HFF-Myc (cell line): ENCODE data around the gene CRIP3.

Source experiments
- DNase-seq: peaks from one replicate; pipeline ENCODE4 v3.0.0-alpha.2; 2011; ENCODE audit warnings: low read depth; ENCODE audit errors: extremely low read depth
- H3K4me3 ChIP-seq: replicated peaks from 2 replicates; pipeline ENCODE4 v1.5.1; 2011; ENCODE audit warnings: low read depth, mild to moderate bottlenecking, control low read depth, low read length
- CTCF ChIP-seq: IDR thresholded peaks from 2 replicates; pipeline ENCODE4 v1.5.1; 2012; ENCODE audit warnings: mild to moderate bottlenecking, low read depth, low read length, control low read depth; ENCODE audit errors: missing control alignments

Gene CRIP3

GRCh38 chr6:43290339-43290904 is 18.2 kb downstream of the CRIP3 start:
- DNase-seq = no peak
- no peak overlapping the region for H3K4me3 ChIP-seq
- no peak for TF ChIP-seq CTCF

- H3K4me3 ChIP-seq = no peak overlapping the region
- no peak for TF ChIP-seq CTCF
- no peak for DNase-seq
Measured at GRCh38 chr6:43287717-43288679, 20.6 kb downstream of the CRIP3 start.

GRCh38 chr6:43286980-43287716 is 21.5 kb downstream of the CRIP3 start:
- no peak for DNase-seq
- TF ChIP-seq CTCF = peak; percentile 6
- no peak overlapping the region for H3K4me3 ChIP-seq

- TF ChIP-seq CTCF = no peak
- DNase-seq = no peak
- H3K4me3 ChIP-seq = no peak overlapping the region
Measured at GRCh38 chr6:43286456-43286979, 22.1 kb downstream of the CRIP3 start.

GRCh38 chr6:43285832-43286231 is 22.8 kb downstream of the CRIP3 start:
- no peak for TF ChIP-seq CTCF
- no peak for DNase-seq
- no peak overlapping the region for H3K4me3 ChIP-seq

GRCh38 chr6:43284991-43285781 is 23.4 kb downstream of the CRIP3 start:
- no peak for DNase-seq
- H3K4me3 ChIP-seq = no peak overlapping the region
- no peak for TF ChIP-seq CTCF
